C1 segment of cervical spinal cord (tissue), 14 donors: ENCODE data around the gene C16orf46.
"Not testable (repeated sequence)": the region's sequence is repeated elsewhere in the genome, so short reads cannot be mapped to it uniquely, and the experiment has no call there.

Experiments
- DNase-seq, 14 donors: peaks; one replicate each; lab custom pipeline; 2025; lab: John Stamatoyannopoulos, UW

Gene C16orf46, protein sequence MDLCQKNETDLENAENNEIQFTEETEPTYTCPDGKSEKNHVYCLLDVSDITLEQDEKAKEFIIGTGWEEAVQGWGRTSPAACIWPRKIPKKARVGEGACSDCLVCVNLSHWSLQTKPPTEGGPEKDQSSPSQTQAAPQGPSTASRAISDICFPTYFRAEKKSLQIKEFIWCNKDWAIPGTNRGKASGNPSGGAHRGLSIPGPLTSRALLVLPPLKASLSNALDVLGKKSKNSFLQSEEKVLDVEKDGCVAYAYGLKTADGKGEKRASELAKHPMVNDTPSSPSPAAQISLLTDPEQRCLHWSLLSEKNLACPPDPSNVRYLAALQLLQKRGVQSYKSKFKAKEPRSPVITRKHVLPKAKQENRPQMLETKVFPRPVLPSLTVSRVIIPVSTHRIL

DNA sequence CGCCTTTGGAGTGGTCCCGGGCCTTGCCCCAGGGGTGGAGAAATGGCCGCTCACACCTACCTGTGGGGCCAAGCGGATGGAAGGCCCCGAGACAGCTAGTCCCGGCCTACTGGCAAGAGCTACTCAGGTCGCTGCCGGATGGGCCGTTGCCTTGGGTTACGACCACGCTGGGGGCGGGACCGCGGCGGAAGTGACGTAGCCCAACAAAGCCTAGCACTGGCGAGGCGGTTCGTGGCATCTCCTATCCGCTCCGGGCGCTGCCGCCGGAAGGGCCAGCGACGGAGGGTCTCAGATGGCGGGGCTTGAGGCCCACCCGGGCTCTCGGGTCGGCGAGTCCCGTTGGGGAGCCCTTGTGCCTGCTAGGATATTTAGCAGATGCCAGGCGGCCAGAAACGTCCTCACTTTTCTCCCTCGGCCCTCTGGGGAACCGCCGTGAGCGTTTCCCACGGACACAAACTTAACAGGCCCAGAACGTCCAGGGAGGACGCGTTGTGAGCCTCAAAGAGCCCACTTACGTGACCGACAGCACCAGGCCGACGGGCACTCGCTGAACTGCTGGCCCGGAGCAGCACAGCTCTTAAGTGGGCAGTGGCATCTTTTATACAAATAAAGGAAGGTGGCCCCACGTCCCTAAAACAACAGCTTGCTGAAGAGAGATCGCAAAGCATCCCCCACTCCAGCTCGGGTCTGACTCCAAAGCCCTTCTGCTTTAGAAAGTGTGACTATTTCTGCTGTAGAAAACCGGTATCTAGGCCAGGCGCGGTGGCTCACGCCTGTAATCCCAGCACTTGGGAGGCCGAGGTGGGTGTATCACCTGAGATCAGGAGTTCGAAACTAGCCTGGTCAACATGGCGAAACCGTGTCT is at the start of gene C16orf46:
Gene C16orf46, minus strand, starts transcription at position 163 of the 865 bp plus-strand sequence. CDS start 13,283 bp downstream, outside the sequence.
- DNase-seq: peak; percentile 87 to 100 (median 98)

DNA sequence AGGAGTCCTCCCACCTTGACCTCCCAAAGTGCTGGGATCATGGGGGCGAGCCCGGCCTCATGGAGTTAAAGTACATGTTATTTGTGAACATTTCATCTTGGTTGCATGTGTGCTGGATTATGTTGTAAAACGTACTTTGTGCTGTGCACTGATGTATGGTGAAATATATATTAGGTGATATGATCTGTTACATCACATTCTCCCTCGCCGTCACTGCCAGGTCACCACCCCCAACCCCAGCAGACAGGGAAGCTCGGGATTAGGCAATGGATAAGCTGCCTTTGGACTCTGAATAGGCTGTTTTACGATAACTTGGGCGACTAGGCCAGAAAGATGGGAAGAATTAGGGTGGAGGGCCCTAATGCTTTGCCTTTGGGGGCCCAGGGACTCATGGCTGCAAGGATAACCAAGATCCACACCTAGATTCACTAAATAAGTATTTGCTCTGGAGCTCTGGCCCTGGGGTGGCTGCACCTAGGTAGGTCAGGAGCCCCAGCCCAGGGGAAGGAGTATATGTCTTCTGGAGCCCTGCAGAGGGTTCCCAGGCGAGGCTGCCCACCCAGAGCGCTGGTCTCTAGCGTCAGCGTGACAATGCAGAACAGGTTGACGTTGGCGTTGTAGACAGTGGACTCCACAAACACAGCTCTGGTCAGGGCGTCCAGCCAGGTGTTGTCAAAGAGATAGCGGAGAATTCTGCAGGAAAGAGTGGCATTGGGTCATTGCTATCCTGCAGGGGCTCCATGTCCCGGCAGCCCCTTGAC is 46.2 kb upstream of the C16orf46 start:
- no peak for DNase-seq

DNA sequence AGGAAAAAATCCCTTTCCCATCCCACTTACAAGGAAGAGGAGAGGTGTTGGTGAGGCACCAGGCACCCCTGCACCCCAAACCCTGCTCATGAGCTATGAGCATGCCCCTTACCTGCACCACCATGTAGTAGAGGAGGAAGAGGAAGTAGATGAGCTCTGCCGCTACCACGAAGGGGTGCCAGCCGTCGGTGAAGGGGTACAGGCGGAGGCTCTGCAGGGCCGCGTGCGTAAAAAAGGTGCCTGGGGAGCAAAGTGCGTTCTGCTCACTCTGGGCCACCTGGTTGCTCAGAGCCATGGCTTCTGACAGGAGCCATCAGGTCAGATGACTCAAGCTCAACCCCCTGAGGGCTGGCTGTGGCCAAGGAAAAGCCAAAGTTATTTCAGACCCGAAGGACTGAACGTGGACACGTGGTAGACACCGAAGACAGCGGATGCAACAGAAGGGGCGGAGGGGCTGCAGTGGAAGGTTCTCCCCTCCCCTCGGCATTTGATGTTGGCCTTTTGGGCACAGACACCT is 44.5 kb upstream of the C16orf46 start:
- DNase-seq: no peak

DNA sequence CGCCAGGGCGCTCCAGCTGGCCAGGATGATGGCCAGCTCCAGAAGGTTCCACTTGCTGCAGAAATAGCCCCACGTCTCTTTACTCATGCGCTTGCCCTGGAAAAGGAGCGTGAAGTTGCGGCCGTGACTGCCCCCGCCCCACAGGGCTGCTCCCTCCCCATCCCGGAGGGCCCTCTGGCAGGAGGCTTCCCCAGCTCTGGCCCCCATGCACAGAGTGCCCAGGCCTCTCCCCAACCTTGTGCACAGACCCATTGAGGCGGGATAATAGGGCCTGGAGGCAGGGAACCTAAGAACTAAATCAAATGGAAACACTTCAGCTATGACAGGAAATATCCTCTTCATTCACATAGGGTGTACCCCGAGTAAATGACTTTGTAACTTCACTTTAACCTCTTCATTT is 40.4 kb upstream of the C16orf46 start:
- DNase-seq: no peak

DNA sequence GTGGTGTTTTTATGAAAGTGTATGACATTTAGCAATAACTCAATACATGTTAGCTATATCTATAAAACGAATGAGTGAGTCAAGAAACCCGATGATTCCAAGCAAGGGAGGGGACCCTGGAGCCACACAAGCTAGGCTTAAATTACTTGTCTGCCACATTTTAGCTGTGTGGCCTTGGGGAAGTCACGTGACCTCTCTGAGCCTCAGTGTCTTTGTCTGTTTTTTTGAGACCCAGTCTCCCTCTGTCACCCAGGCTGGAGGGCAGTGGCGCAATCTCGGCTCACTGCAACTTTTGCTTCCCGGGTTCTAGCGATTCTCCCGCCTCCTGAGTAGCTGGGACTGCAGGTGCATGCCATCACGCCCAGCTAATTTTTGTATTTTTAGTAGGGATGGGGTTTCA is 39.2 kb upstream of the C16orf46 start:
- DNase-seq: no peak

DNA sequence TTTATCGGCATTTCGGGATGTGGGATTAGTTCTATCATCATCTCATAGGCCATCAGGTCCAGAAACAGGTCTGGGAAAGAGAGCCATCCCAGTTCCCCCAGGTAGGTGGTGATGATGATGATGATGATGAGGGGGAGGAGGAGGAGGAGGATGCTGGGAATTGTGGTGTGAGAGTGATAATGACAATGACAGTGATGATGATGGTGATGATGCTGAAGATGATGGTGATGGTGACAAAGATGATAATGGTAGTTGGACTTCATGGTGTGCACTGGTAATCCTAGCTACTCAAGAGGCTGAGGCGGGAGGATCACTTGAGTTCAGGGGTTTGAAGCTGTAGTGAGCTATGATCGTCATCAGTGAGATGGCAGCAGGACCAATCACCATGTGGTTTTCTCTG is 35.4 kb upstream of the C16orf46 start:
- no peak for DNase-seq

DNA sequence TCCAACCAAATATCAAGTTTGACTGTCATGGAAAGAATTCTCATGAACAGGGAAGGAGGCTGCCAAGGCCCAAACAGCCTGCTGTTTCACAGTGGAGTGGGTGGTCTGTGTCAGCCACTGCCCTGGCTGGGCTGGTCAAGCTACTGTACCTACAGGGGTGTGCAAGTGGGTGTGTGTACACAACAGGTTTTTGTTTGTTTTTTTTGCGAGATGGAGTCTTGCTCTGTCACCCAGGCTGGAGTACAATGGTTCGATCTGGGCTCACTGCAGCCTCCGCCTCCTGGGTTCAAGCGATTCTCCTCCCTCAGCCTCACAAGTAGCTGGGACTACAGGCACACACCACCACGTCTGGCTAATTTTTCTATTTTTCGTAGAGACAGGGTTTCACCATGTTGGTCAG is 32.2 kb upstream of the C16orf46 start:
- not testable (repeated sequence) for DNase-seq

DNA sequence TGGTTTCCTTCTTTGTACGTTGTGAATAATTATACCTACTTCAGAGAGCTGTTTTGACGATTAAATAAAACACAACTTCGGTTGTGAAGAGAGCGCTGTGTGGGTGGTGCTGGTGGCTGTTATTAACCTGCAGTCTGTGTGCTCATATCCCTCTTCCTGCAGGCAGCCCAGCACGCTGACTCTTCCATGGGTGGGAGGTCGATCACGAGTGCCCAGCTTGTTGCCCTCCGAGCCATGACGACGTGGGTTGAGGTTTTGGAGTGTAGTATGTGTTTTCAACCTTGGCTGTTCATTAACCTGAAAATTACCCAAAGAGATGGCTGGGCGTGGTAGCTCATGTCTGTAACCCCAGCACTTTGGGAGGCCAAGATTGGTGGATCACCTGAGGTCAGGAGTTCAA is 30.5 kb upstream of the C16orf46 start:
- DNase-seq: no peak

DNA sequence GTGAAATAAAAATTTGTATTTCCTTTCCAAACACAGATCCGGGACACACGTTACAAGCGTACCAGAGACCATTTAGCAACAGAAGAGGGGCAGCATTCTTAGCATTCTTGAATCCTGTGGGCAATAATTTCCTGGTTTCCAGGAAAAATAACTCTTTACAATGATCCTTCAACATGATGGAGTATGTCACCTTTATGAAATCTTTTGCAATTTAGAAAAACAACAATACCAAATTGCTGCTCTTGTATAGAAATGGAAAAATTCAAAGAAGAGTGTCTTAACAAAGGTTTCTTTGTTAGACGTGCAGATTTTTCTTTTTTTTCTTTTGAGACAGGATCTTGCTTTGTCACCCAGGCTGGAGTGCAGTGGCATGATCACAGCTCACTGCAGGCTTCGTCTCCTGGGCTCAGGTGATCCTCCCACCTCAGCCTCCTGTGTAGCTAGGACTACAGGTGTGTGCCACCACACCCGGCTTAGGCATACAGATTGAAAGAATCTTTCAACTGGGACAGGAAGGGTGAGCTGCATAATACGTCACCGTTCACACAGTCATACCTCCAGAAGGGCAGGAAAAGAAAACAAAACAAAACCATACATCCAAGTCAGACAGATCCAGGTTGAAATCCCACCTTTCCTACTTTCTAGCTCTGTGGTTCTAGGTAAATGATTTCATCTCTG is 29.9 kb upstream of the C16orf46 start:
- peak in 1 of 14 donors; percentile 3 for DNase-seq

DNA sequence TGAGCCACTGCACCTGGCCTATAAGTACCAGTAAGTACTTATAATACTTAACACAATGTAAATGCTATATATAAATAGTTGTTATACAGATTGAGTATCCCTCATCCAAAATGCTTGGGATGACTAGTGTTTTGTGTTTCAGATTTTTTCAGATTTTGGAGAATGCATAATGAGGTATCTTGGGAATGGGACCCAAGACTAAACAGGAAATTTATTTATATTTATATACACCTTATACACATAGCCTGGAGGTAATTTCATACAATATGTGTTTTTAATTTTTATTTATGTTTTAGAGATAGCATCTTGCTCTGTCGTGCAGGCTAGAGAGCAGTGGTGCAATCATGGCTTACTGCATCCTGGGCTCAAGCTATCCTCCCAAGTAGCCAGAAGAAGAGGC is 28.9 kb upstream of the C16orf46 start:
- no peak for DNase-seq

DNA sequence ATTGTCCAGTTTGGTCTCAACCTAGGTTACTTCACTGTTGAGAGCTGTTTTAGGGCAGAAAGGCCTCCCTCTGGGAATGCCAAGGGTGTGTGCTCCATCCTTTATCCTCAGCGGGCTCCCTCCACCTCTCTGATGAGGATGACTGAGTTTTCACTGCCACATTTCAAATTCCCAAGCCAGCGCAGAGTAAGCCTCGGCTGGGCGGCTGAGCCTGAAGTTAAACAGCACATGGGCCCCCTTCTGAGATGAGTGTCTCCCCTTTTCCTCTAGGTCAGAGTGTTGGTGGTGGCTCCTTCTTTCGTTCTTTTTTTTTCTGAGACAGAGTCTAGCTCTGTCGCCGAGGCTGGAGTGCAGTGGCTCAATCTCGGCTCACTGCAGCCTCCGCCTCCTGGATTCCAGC is 24.7 kb upstream of the C16orf46 start:
- no peak for DNase-seq

DNA sequence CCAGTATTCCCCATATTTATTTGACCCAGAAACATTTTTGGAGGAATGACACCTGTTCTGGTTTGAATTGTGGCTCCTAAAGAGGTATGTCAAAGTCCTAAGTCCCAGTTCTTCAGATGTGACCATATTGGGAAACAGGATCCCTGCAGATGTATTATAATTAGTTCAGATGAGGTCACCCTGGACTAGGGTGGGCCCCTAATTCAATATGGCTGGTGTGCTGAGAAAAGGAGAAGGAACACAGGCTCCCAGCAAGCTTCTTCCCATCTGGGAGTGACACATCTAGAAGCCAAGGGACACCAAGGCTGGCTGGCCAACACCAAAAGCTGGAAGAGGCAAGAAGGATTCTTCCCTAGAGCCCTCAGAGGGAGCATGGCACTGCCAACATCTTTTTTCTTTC is 22.9 kb upstream of the C16orf46 start:
- no peak for DNase-seq

DNA sequence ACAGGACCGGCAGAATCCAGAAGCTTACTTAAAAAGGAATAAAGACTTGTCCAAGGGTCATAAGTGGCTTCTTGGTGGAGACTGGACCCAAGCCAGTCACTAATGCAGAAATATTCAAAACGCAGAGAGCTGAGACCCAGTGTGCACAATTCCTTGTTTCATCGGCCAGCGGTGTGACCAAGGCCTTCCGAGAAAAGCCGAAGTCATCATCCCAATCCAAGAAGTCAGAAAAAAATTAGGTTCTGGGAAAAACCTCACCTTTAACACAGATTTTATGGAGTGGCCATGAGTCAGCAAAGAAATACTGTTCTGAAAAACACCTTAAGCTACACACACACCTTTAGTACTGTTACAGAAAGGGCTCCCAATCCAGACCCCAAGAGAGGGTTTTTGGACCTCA is 20.2 kb upstream of the C16orf46 start:
- DNase-seq: no peak

DNA sequence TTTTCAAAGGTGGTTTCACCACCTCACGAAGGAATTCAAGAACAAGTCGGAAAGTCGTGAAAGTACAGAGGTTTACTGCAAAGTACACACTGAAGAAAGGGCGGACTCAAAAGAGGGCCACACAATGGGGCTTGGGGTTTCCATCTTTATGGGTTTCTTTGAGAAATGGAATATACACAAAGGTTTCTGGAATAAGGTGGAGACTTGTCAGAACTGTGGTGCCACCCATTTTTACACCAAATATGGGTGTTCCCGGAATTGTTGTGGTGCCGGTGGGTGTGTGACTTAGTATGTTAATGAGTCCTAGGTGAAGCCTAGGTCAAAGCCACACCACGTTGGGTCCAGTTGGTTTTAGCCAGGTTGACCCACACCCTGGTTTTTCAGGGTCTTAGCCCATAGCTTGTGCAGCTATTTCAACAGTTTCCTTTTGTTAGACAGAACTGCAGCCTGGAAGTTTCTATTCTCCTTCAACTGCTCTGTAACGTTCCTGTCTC is 19.7 kb upstream of the C16orf46 start:
- no peak for DNase-seq

DNA sequence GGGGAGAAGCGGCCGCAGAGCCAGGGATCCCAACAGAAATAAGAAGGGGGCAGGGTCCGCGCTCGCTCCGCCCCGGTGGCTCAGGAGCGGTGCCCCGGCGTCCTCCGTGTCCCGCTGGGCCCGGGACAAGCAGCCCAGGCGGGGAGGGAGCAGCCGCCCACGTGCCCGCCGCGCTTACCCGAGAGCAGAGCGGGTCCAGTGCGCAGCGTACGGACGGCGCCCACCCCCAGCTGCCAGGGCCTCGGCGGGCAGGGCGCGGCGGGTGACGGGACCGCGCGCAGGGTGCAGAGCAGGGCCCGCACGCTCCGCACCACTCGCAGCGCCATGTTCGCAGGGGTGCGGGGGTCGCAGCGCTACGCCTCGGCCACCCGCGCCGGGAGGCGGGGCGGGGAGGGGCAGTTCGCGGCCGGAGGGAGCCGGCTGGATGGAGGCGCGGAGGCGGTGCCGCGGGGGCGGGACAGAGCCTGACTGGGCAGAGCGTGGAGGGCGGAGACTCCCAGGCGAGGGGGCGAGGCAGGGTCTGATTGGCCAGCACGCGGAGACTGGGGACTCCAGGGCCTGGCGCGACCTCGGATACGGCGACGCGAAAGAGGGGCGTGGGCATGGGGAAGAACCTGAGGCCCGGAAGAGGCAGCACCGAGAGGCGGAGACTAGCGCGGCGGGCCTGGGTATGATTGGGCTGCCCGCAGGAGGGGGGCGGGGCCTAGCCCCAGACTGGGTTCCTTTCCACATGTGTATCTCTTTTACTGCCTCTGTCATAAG is 19.1 kb upstream of the C16orf46 start, which contains the start of gene GCSH:
Gene GCSH, minus strand, starts transcription at position 443 of the 762 bp plus-strand sequence. Its CDS starts 117 bp downstream, at position 326.
- DNase-seq: peak; percentile 93 to 100 (median 98)

DNA sequence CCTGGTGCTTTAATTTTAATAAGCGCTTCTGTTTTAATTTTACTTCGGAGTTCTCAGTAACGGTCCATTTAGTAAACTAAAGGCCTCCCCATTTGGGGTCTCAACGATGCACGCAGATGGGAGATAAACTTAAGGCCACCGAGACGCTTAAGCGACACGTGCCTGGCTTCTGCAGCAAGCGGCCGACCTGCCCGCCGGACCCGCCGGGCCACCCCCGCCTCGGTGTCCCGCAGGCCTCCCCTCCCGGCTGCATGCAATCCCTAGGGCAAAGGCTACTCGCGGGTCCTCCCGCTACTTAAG is 18.6 kb upstream of the C16orf46 start:
- DNase-seq: peak in 2 of 14 donors; percentile 57 to 65

DNA sequence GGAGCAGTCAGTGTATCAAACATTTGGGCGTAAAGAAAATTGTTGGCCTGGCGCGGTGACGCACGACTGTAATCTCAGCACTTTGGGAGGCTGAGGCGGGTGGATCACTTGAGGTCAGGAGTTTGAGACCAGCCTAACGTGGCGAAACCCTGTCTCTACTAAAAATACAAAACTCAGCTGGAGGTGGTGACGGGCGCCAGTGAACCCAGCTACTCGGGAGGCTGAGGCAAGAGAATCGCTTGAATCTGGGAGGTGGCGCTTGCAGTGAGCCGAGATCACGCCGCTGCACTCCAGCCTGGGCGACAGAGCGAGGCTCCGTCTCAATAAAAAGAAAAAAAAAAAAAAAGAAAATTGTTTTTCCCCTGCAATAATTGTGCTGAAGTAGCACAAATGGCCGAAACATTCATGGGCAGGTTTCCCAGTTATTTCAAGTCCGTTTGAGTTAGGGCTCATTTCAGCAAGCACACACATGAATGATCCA is 17.8 kb upstream of the C16orf46 start:
- DNase-seq: no peak

DNA sequence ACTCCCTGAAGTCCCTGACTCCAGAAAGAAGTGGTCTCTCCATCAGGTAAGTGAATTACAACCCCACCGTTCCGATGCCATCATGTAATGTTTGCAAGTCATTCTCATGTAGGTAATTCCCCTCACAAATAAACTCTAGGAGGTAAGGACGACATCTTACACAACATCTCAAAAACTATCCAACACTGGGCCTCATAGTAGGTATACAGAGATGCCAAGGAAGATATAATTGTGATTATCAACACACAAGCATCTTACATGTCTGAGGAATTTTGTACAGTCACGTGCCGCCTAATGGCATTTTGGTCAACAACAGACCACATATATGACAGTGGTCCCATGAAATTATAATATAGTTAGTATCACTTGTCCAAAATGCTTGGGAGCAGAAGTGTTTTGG is 11.8 kb upstream of the C16orf46 start:
- no peak for DNase-seq

DNA sequence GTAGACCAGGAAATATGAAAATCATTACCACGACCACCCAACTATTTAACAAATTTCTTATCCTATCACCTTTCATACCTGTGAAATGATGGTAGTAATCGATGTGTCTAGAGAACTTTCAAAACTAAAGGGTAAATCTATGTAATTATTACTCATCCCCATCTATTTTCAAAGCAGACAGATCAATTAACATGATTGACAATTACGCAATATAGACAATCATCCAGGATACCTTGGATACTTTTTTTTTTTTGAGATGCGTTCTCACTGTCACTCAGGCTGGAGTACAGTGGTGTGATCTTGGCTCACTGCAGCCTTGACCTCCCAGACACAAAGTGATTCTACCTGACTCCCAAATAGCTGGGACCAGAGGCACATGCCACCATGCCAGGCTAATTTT is 4.0 kb upstream of the C16orf46 start:
- no peak for DNase-seq

DNA sequence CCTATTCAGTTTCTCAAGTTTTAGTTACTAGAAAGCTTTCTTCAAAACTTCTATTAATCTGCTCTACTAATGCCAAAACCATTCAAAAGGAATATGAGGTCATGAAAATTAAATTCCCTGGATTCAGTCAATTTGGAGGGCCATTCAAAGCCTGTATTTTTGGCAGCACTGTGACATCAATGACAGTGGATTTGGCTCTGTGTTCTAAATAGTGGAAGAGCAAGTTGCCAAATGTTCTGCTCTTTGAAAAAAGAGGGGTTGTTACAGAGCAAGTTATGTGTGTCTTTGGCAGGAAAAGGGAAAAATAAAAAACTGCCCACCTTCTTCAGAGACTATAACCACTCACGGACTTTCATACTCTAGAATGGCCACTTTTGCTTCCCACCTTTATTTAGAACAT is 3.2 kb upstream of the C16orf46 start:
- peak in 1 of 14 donors; percentile 9 for DNase-seq
